Ammon's horn (tissue), 1 donor: ENCODE measurements around the gene SHANK1.

Experiments used
- DNase-seq: peaks from one replicate; pipeline ENCODE4 v3.0.0-alpha.2; 2016; ENCODE audit warnings: low spot score

SHANK1 gene

DNA sequence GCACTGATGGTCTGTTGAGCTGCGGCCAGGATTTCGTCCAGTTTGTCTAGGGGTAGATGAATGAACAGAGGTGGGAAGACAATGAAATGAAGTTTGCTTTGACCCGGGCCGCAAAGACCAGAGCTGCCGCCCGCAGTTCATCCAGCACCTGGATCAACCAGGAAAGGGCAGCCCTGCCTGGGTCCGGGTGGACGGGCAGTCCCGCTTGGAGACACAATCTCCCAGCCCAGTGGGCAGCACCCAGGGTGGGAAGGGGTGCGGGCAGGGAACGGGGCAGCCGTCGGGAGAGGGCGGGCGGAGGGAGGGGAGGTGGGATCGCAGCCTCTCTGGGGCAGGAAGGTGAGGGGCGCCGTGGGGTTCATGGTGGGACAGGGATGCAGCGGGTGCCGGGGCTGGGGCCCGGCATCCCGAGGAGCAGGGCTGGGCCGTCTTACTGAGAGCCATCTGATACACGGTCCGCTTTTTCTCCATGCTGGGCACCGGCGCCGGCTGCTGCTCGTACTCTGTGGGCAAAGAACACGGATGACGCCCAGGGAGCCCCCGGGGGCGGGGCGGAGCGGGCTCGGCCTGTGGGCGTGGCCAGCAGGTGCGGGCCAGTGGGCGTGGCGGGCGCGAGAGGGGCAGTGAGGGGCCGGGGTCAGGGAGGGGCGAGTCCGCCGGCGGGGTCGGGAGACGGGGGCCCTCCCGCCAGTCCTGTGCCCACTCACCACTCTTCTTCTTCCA lies 33.1 kb downstream of the SHANK1 start:
- no peak for DNase-seq

DNA sequence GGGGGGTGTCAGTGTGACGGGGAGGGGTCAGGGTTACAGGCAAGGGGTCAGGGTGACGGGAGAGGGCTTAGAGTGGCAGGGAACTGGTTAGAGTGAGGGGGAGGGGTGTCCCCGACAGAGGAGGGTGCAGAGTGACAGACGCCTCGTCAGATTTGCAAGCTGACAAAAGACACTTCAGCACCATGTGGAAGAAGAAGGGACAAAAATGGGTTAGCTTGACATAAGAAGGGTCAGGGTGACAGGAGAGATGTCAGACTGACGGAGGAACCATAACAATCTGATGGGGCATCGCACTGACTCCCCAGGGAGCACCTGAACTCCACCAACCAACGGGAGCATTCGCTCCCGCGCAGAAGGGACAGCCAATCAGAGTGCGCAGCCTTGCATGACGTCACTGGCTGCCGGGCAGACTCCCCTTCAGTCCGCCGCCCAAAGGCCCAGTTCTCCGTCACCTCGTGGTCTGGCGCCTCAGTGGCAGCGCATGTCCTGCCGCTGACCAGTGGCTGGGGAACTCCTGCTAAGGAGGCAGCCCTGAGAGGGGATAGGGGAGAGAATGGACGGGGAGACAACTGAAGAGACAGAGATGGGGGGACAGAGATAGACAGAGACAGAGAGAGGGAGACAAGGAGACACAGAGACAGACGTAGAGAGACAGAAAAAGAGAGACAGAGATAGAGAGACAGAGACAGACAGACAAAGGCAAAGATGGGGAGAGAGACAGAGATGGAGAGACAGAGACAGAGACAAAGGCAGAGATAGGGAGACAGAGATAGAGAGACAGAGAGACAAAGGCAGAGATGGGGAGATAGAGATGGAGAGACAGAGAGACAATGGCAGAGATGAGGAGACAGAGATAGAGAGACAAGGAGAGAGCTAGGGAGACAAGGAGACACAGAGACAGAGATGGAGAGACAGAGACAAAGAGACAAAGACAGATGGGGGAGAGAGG lies 40.2 kb downstream of the SHANK1 start:
- peak; percentile 91 for DNase-seq

DNA sequence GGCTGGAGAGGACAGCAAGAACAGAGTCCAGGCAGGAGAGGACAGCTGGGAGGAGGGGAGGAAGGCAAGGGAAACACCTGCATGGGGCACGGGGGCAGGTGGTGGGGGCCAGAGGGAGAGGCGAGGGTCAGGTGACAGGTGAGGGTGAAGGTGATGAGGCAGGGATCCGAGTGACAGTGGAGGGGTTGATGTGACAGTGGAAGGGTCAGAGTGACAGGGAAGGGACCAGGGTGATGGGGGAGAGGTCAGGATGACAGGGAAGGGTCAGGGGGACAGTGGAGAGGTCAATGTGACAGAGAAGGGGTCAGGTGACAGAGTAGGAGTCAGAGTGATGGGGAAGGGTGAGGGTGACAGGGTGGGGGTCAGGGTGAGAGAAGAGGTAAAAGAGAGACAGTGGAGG lies 41.3 kb downstream of the SHANK1 start:
- no peak for DNase-seq

- no peak for DNase-seq
These were observed 42.0 kb downstream of the SHANK1 start for GRCh38 chr19:50677636-50678035.

DNA sequence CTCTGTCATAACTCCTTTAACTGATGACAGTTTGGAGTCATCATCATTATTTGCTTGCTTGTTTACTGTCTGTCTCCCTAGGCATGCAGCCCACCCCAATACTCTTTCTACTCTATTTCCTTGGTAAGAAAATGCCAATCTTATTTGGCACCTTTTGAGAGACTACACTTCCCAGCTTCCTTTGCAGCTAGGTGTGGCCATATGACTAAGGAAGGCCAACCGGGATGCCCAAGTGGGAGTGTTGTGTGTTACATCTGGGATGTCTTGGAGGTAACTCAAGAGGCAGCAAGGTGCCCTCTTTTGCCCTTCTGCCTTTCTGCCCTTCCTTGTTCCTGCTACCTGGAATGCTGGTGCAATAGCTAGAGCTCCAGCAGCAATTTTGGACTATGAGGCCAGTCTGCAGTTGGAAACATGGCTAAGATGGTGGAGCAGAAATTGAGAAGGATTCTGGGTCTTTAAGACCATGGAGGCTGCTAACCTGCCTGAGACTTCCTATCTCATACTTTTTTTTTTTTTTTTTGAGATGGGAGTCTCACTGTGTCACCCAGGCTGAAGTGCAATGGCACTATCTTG lies 42.9 kb downstream of the SHANK1 start:
- no peak for DNase-seq

GRCh38 chr19:50673118-50673517 lies 46.5 kb downstream of the SHANK1 start:
- no peak for DNase-seq

DNA sequence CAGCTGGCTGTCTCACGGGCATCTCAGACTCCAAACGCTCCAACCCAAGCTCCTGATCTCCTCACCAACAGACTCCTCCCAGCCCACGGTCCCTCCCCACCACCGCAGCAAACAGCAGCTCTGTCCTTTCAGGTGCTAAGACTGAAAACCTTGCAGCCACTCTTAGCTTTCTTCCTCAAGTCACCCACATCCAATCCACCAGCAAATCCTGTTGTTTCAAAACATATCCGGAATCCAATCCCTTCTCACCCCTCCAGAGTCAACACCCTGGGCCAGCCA lies 49.6 kb downstream of the SHANK1 start:
- no peak for DNase-seq

DNA sequence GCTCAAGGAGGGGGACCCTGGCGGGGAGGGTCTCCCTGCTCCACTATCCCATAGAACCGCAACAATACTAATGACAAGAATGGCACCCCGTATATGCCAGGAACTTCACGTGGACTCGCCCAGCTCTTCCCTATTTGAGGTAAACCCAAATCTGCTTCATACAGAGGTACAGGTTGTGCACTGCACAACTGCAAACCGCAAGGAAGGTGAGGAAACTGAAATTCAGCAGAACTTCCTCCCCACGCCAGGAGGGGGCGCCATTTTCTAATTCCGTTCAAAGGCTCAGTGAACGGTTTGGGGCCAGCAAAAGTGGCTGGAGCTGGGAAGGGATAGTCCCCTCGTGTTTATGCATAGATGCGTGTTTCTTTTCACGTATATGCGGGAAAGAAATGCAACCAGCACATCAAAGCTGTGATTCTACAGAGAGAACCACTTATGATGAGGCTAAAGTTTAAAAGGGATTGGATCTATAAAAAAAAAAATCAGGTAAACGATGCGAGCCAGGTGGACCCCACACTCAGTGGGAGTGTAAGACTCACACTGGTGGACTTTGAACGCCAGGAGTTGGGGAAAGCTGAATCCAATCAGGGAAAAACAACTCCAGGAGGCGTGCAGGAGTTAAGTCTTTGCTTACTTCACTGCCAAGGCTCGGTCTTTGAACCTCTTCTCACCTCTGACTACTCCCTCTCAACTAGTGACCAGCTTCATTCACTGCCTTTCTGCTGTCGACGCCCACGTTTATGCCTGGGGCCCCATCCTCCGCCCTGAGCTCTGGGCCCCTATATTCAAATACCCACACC lies 50.1 kb downstream of the SHANK1 start:
- DNase-seq = peak; percentile 26

DNA sequence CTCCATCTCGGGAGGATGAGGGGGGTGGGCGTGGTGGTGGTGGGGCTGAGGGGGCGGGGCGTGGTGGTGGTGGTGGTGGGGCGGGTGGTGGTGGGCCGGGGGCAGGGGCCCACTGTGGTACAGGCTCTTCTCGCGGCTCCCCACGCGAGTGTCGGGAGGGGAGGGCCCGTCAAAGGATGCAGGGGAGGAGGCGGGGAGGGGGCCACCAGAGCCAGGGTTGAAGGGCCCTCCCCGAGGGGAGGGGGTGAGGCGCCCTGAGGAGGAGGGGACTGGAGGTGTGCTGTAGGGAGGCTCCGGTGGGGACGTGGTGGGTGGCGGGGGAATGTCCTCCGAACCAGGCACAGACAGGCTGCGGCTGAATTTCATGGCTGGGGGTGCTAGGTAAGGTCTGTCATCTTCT lies 50.7 kb downstream of the SHANK1 start:
- no peak for DNase-seq

- no peak for DNase-seq
These were observed 51.2 kb downstream of the SHANK1 start for GRCh38 chr19:50668416-50668815.

DNA sequence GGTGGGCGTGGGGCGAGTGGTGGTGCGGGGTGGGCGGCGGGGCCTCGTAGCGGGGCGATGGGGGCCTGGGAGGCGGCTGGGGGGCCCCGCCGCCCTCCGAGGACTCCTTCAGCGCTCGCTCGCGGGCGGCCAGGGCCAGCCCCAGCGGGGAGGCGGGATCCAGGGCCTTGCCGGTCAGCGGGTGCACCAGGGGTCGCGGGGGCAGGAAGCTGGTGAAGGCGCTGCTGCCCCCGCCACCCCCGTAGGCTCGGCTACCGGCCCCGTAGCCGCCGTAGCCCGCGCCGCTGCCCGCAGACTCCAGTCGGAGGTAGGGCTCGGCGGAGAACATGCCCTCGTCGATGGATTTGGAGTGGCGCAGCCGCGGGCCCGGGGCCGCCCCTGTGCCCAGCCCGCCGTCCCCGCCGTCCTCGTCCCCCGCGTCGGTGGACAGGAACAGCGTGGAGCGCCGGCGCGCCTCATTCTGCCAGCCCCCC lies 51.8 kb downstream of the SHANK1 start:
- DNase-seq = no peak

GRCh38 chr19:50667177-50667758 lies 52.3 kb downstream of the SHANK1 start:
- DNase-seq = no peak

- DNase-seq = no peak
These were observed 53.0 kb downstream of the SHANK1 start for GRCh38 chr19:50666346-50667176.

DNA sequence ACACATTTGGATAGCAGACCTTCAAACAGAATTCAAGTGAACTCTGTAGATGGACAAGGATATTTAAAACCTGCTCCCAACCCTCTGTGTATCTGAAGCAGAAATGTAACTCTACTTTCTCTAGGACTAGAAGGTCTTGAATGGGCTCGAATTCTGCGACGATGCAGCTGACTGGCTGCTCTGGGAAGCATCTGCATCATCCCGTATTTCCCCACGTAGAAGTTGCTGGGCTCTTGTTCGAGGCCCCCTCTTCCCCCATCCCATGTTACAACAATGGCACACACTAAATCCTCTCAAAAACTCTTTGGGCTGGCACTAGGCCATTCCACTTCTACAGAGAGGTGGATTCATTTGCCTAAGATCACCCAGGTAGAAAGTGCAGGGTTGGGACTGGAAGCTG lies 55.4 kb downstream of the SHANK1 start:
- no peak for DNase-seq

DNA sequence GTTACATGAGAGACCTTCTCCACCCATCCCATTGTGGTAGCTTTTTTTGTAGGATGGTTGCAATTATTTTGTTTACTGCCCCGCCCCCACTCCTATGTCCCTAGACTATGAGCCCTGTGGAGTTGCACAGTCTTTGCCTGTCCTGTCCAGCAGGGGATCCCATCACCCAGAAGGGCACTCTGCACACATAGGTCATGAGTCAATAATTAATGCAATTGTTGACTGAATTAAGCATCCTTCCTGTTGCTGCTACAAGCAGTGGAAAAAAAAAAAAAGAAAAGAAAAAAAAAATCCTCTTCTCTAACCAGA lies 56.2 kb downstream of the SHANK1 start:
- no peak for DNase-seq

GRCh38 chr19:50662651-50663481 lies 56.7 kb downstream of the SHANK1 start:
- no peak for DNase-seq

- no peak for DNase-seq
These were observed 57.6 kb downstream of the SHANK1 start for GRCh38 chr19:50661766-50662650.

- no peak for DNase-seq
These were observed 58.6 kb downstream of the SHANK1 start for GRCh38 chr19:50661023-50661422.

GRCh38 chr19:50660088-50660366 lies 59.6 kb downstream of the SHANK1 start:
- DNase-seq = no peak
